Left cardiac atrium (tissue), 4 donors: ENCODE measurements around the gene SMIM12. TPM values are rescaled to one million over a fixed set of nuclear protein-coding genes. Genes with fewer than 3 reads are reported as not detected.

Experiments used
- ATAC-seq, 2 donors: fragments of 200-7000 bp; cut with Tn5 transposase; one replicate each; pipeline ENCODE4 v1.9.1; 2020; ENCODE audit warnings: mild to moderate bottlenecking in 2 of 2, moderate library complexity in 2 of 2
- DNase-seq: peaks from one replicate; pipeline ENCODE4 v3.0.0-alpha.2; 2020
- intact Hi-C, 2 donors: fragments of 100-400 bp; cut with DNase I; formaldehyde crosslinking; loops; one replicate each; pipeline versions ENCODE4 v1.14.1 to v1.15.1; 2022 to 2023
- long read RNA-seq: library from polyadenylated mRNA; unstranded; transcript quantifications from one replicate; pipeline ENCODE4 v2.0.0, GENCODE V29; 2021
- total RNA-seq, 2 donors: library from RNA; stranded (reverse); fragmentation: NEBNext Ultra II Directional; extraction: Animal tissue kit (Norgen Biotek cat#: 25700); gene quantifications; one replicate each; pipeline ENCODE4 v1.2.1, GENCODE V29; 2021
- donor health status: DM: no; HTN: yes; CAD: no.
- donor health status: DM: no; HTN: yes; CAD: no; lungs with severe emphysema.
- donor health status: DM: yes; HTN: yes; CAD: no.
- donor health status: Dilated cardiomyopathy.

The SMIM12 gene
- total RNA-seq, result 10 to 100 TPM; 40.0 to 68.2 TPM
- long read RNA-seq, transcript SMIM12-206 (2 exons, 3,454 nt), result major isoform, 46 of 52 reads
- long read RNA-seq, partial matches to known transcripts, result 0 of 52 reads
- long read RNA-seq, other reads (novel, unspliced or antisense), result 2 of 52 reads

- DNase-seq, result peak; percentile 97
- intact Hi-C loops, result loop anchor here in 1 of 2 donors (10.0 kb wide), 1 partner anchor 125 kb away; the partner anchor contains the start of gene TMEM35B
- peak; percentile 100 for ATAC-seq
Observed at GRCh38 chr1:34859446-34860200, at the start of gene SMIM12. SMIM12 (minus strand) TSS chr1:34859749; CDS start chr1:34855977, 3,772 bp downstream.

- no peak for DNase-seq
- ATAC-seq, result no peak
- intact Hi-C loops, result no loop called here
Observed at GRCh38 chr1:34908369-34908768, 48.8 kb upstream of the SMIM12 start.

- DNase-seq (no peak), ATAC-seq (no peak)
- intact Hi-C loops, result no loop called here
Observed at GRCh38 chr1:34907487-34908090, 48.0 kb upstream of the SMIM12 start.

- ATAC-seq, result no peak
- intact Hi-C loops, result no loop called here
Observed at GRCh38 chr1:34906756-34907155, 47.2 kb upstream of the SMIM12 start.

GRCh38 chr1:34906222-34906621 is 46.7 kb upstream of the SMIM12 start:
- ATAC-seq, result no peak
- DNase-seq, result no peak
- intact Hi-C loops, result no loop called here

More at GRCh38 chr1:34906756-34907155, 47.2 kb upstream of the SMIM12 start:
- no peak for DNase-seq

- intact Hi-C loops, result no loop called here
- DNase-seq (no peak), ATAC-seq (no peak)
Observed at GRCh38 chr1:34905098-34905459, 45.5 kb upstream of the SMIM12 start.

- DNase-seq, result no peak
- intact Hi-C loops, result no loop called here
- no peak for ATAC-seq
Observed at GRCh38 chr1:34904236-34905097, 44.9 kb upstream of the SMIM12 start.

GRCh38 chr1:34901919-34902318 is 42.4 kb upstream of the SMIM12 start:
- DNase-seq (no peak), ATAC-seq (no peak)
- intact Hi-C loops, result no loop called here

GRCh38 chr1:34900775-34901502 is 41.4 kb upstream of the SMIM12 start:
- intact Hi-C loops, result no loop called here
- no peak for ATAC-seq
- no peak for DNase-seq

GRCh38 chr1:34899906-34900305 is 40.4 kb upstream of the SMIM12 start:
- DNase-seq (no peak), ATAC-seq (no peak)
- intact Hi-C loops, result no loop called here

- intact Hi-C loops, result no loop called here
- ATAC-seq (no peak), DNase-seq (no peak)
Observed at GRCh38 chr1:34899471-34899870, 39.9 kb upstream of the SMIM12 start.

GRCh38 chr1:34898330-34898761 is 38.8 kb upstream of the SMIM12 start:
- intact Hi-C loops, result no loop called here
- ATAC-seq (no peak), DNase-seq (no peak)

GRCh38 chr1:34896612-34897011 is 37.1 kb upstream of the SMIM12 start:
- ATAC-seq (no peak), DNase-seq (no peak)
- intact Hi-C loops, result no loop called here

- intact Hi-C loops, result no loop called here
- DNase-seq, result no peak
Observed at GRCh38 chr1:34889705-34890104, 30.2 kb upstream of the SMIM12 start.

GRCh38 chr1:34887593-34887992 is 28.0 kb upstream of the SMIM12 start:
- no peak for DNase-seq
- intact Hi-C loops, result no loop called here
- ATAC-seq, result no peak

More at GRCh38 chr1:34889705-34890104, 30.2 kb upstream of the SMIM12 start:
- no peak for ATAC-seq

- ATAC-seq (peak; percentile 55 to 92), DNase-seq (peak; percentile 66)
- intact Hi-C loops, result no loop called here
Observed at GRCh38 chr1:34885405-34886247, 26.1 kb upstream of the SMIM12 start.

- ATAC-seq, result no peak
- no peak for DNase-seq
- intact Hi-C loops, result no loop called here
Observed at GRCh38 chr1:34884961-34885360, 25.4 kb upstream of the SMIM12 start.

- ATAC-seq (no peak), DNase-seq (no peak)
- intact Hi-C loops, result no loop called here
Observed at GRCh38 chr1:34884536-34884935, 25.0 kb upstream of the SMIM12 start.
